HCT116 (cell line): ENCODE data around the gene KCMF1. TPM values are rescaled to one million over a fixed set of nuclear protein-coding genes. Genes with fewer than 3 reads are reported as not detected.

Experiments
- ATAC-seq: fragments of 200-7000 bp; cut with Tn5 transposase; 2 replicates; pipeline ENCODE4 v1.9.1; 2020; ENCODE audit warnings: mild to moderate bottlenecking, moderate library complexity
- BruUV-seq: library from RNA; stranded (reverse); fragments of 400-500 nt; replicated peaks from 2 replicates; lab custom pipeline; 2021; lab: Mats Ljungman, UMichigan
- CTCF ChIA-PET: fragments of 300-600 bp; sonication (Branson Sonifier 250); formaldehyde crosslinking; loops from one replicate; lab custom pipeline; 2021; ENCODE audit warnings: antibody characterized with exemption; lab: Charles Lee
- POLR2A ChIA-PET: fragments of 300-600, 350-600 bp; sonication (Branson Sonifier 250); formaldehyde crosslinking; loops from one replicate; lab custom pipeline; 2021; ENCODE audit warnings: antibody characterized with exemption; lab: Charles Lee
- RAD21 ChIA-PET, 2 experiments: fragments of 300-600 bp; sonication (Branson Sonifier 250); formaldehyde crosslinking; loops; one replicate each; lab custom pipeline; 2023; ENCODE audit warnings: low total read pairs in 2 of 2; ENCODE audit not compliant: uncharacterized antibody in 2 of 2, unreplicated experiment in 2 of 2, low non-redundant PET in 1 of 2; lab: Charles Lee
- DNase-seq: peaks from one replicate; pipeline ENCODE4 v3.0.0-alpha.2; 2010; ENCODE audit warnings: low read depth, low spot score
- H2AFZ ChIP-seq: fragments of 200-600 bp; shearing (Covaris generic), sonication (generic); 2 replicates; pipeline ENCODE4 v1.6.1; 2017; ENCODE audit warnings: low read depth, mixed run types, mixed read lengths, antibody characterized with exemption, low read length; ENCODE audit not compliant: poor library complexity, severe bottlenecking
- H3K27ac ChIP-seq: 2 replicates; pipeline ENCODE4 v1.5.1; 2012; ENCODE audit warnings: low read depth, low read length
- H3K27me3 ChIP-seq: fragments of 200-600 bp; sonication (generic); 2 replicates; pipeline ENCODE4 v1.6.1; 2016; ENCODE audit warnings: mixed run types, low read length, mixed read lengths; ENCODE audit not compliant: insufficient read depth
- H3K36me3 ChIP-seq, 2 experiments: fragments of 200-500 bp in 1 of 2; fragments of 200-600 bp in 1 of 2; sonication (Bioruptor generic) in 1 of 2; sonication (generic) in 1 of 2; 2 replicates each; pipeline versions ENCODE4 v1.5.1 to v1.6.1; 2014 to 2016; ENCODE audit warnings: low read length in 2 of 2, inconsistent platforms in 1 of 2, mixed read lengths in 1 of 2, mixed run types in 1 of 2; ENCODE audit not compliant: insufficient read depth in 2 of 2, control insufficient read depth in 1 of 2
- H3K4me1 ChIP-seq, 2 experiments: fragments of 200-600 bp in 1 of 2; sonication (generic) in 1 of 2; 2 replicates each; pipeline versions ENCODE4 v1.5.1 to v1.6.1; 2012 to 2017; ENCODE audit warnings: low read length in 2 of 2, inconsistent platforms in 1 of 2, mild to moderate bottlenecking in 1 of 2, mixed read lengths in 1 of 2, mixed run types in 1 of 2, moderate library complexity in 1 of 2; ENCODE audit not compliant: insufficient read depth in 2 of 2, control insufficient read depth in 1 of 2
- H3K4me2 ChIP-seq: fragments of 200-600 bp; sonication (generic); 2 replicates; pipeline ENCODE4 v1.6.1; 2017; ENCODE audit warnings: mixed run types, low read length, mixed read lengths
- H3K4me3 ChIP-seq, 2 experiments: fragments of 200-600 bp in 1 of 2; sonication (generic) in 1 of 2; replicated peaks in 1 of 2; 2 replicates each; pipeline ENCODE4 v1.5.1; 2011 to 2016; ENCODE audit warnings: low read length in 2 of 2, control low read depth in 1 of 2, low read depth in 1 of 2, mild to moderate bottlenecking in 1 of 2, mixed read lengths in 1 of 2, mixed run types in 1 of 2
- H3K79me2 ChIP-seq: fragments of 200-600 bp; sonication (generic); 2 replicates; pipeline ENCODE4 v1.6.1; 2017; ENCODE audit warnings: mild to moderate bottlenecking, mixed run types, low read length, moderate library complexity, mixed read lengths; ENCODE audit not compliant: insufficient read depth
- H3K9ac ChIP-seq: fragments of 200-600 bp; sonication (generic); 2 replicates; pipeline ENCODE4 v1.6.1; 2016; ENCODE audit warnings: low read length, mixed read lengths
- H3K9me2 ChIP-seq: fragments of 200-600 bp; sonication (generic), shearing (Covaris generic); 2 replicates; pipeline ENCODE4 v1.6.1; 2017; ENCODE audit warnings: mixed run types, mild to moderate bottlenecking, moderate library complexity; ENCODE audit not compliant: insufficient read depth
- H3K9me3 ChIP-seq, 2 experiments: fragments of 200-500 bp in 1 of 2; fragments of 200-600 bp in 1 of 2; sonication (Bioruptor generic) in 1 of 2; sonication (generic) in 1 of 2; 2 replicates each; pipeline ENCODE4 v1.6.1; 2014 to 2017; ENCODE audit warnings: low read length in 2 of 2, mixed read lengths in 2 of 2, inconsistent platforms in 1 of 2, low read depth in 1 of 2, mild to moderate bottlenecking in 1 of 2, mixed run types in 1 of 2, moderate library complexity in 1 of 2; ENCODE audit not compliant: control insufficient read depth in 1 of 2, insufficient read depth in 1 of 2
- H4K20me1 ChIP-seq: fragments of 200-600 bp; sonication (generic), shearing (Covaris generic); 2 replicates; pipeline ENCODE4 v1.6.1; 2017; ENCODE audit warnings: mixed run types, mild to moderate bottlenecking, moderate library complexity; ENCODE audit not compliant: insufficient read depth
- EGR1 ChIP-seq: IDR thresholded peaks from 2 replicates; pipeline ENCODE4 v1.6.1; 2012; ENCODE audit warnings: low read depth
- ELF1 ChIP-seq: IDR thresholded peaks from 2 replicates; pipeline ENCODE4 v1.6.1; 2012; ENCODE audit warnings: low read depth, borderline replicate concordance
- JUND ChIP-seq: IDR thresholded peaks from 2 replicates; pipeline ENCODE4 v1.6.1; 2012
- POLR2A ChIP-seq: IDR thresholded peaks from 2 replicates; pipeline ENCODE4 v1.7.0; 2011; ENCODE audit warnings: borderline replicate concordance; ENCODE audit not compliant: insufficient read depth, insufficient read length; ENCODE audit errors: extremely low read depth
- RAD21 ChIP-seq: IDR thresholded peaks from 2 replicates; pipeline ENCODE4 v1.6.1; 2012; ENCODE audit warnings: low read depth, mild to moderate bottlenecking
- SIN3A ChIP-seq: IDR thresholded peaks from 2 replicates; pipeline ENCODE4 v1.6.1; 2012; ENCODE audit warnings: low read depth
- SP1 ChIP-seq: IDR thresholded peaks from 2 replicates; pipeline ENCODE4 v1.6.1; 2012; ENCODE audit warnings: low read depth
- SRF ChIP-seq: IDR thresholded peaks from 2 replicates; pipeline ENCODE4 v1.6.1; 2012; ENCODE audit warnings: low read depth
- TCF7L2 ChIP-seq: IDR thresholded peaks from 2 replicates; pipeline ENCODE4 v1.7.0; 2011; ENCODE audit warnings: borderline replicate concordance, inconsistent platforms; ENCODE audit not compliant: insufficient read depth, insufficient read length; ENCODE audit errors: extremely low read depth
- YY1 ChIP-seq: IDR thresholded peaks from 2 replicates; pipeline ENCODE4 v1.6.1; 2011; ENCODE audit warnings: low read length, low read depth, moderate library complexity, mild to moderate bottlenecking; ENCODE audit not compliant: insufficient replicate concordance; ENCODE audit errors: extremely low read depth
- ZFX ChIP-seq: fragments of 450-650 bp; IDR thresholded peaks from 2 replicates; pipeline ENCODE4 v1.6.1; 2017
- ZNF274 ChIP-seq: fragments of 200-500 bp; sonication (Bioruptor generic); IDR thresholded peaks from 2 replicates; pipeline ENCODE4 v1.6.1; 2014; ENCODE audit warnings: mild to moderate bottlenecking, low read depth, low read length, inconsistent platforms
- intact Hi-C: fragments of 100-400 bp; cut with micrococcal nuclease; formaldehyde crosslinking; loops from 2 replicates; pipeline ENCODE4 v1.10.0; 2022
- total RNA-seq: library from RNA; stranded (reverse); gene quantifications from one replicate; pipeline ENCODE4 v1.2.1, GENCODE V29; 2021; ENCODE audit not compliant: unreplicated experiment
- TF ChIP-seq, protein P1 (sequence below): IDR thresholded peaks from 2 replicates; pipeline ENCODE4 v1.6.1; 2011; ENCODE audit warnings: mild to moderate bottlenecking, low read length, moderate library complexity; ENCODE audit not compliant: insufficient replicate concordance; ENCODE audit errors: extremely low read depth
- TF ChIP-seq, protein P2 (sequence below): IDR thresholded peaks from 2 replicates; pipeline ENCODE4 v1.6.1; 2012

KCMF1 gene
- total RNA-seq, 1 experiment from 2014 or later, result 119 TPM

DNA sequence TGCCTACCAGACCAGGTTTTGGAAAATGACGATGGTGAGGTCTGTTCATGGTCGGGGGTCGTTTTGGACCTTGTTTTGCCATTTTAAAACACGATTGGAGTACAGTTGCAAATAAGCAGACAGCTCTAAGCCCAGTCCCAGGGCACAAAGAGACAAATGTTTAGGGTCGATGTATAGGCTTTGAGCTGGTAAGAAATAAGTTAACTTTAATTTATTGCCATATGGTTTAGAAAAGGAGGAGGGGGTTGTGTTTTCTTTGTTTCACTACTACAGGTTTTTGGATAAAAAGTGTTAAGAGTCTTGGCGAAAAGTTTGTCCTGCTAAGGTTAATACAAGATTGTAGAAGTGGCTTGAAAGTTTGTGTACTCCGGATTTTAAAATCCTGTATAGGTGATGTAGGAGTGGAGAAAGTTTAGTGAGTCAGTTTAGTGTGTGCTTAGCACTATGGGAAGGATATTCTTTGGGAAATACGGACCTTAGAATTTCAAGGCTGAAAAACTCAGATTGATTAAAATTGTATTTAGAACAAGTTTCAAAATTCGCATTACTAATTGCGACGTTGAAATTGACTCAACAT is 1.3 kb downstream of the KCMF1 start:
- peaks cover 14% of the 10 kb centered on the region; the same call in 1 of the 2 replicates for H4K20me1 ChIP-seq
- no TSS peak for BruUV-seq
- H3K9ac ChIP-seq, result peak overlapping the region; percentile 98
- TF ChIP-seq POLR2A (no peak), ZFX (peak; percentile 59; the same call in 1 of the 2 replicates)
- no peaks in the 10 kb centered on the region for H3K9me3 ChIP-seq
- ChIA-PET CTCF (interaction anchor here (1.1 kb wide), 1 partner anchor 46 kb away, joined by 3 read pairs; no protein-coding TSS in a partner anchor), POLR2A (interaction anchor here (0.9 kb wide), 1 partner anchor 47 kb away, joined by 3 read pairs; no protein-coding TSS in a partner anchor), RAD21 (no interaction called here)
- peaks cover 87% of the 10 kb centered on the region for H3K79me2 ChIP-seq
- H3K4me3 ChIP-seq, result peak overlapping the region; percentile 68 to 90
- H3K27me3 ChIP-seq, result no peaks in the 10 kb centered on the region
- ATAC-seq, result no peak
- H3K4me2 ChIP-seq, result peak overlapping the region; percentile 73
- intact Hi-C loops, result loop anchor here (5.0 kb wide), 1 partner anchor 40 kb away; no protein-coding TSS in a partner anchor
- H2AFZ ChIP-seq, result no peak overlapping the region
- H3K9me2 ChIP-seq, result no peaks in the 10 kb centered on the region
- DNase-seq, result no peak
- H3K4me1 ChIP-seq, result peaks cover 22 to 65% of the 10 kb centered on the region in 2 experiments
- no peaks in the 10 kb centered on the region for H3K36me3 ChIP-seq
- peak overlapping the region; percentile 91 for H3K27ac ChIP-seq

DNA sequence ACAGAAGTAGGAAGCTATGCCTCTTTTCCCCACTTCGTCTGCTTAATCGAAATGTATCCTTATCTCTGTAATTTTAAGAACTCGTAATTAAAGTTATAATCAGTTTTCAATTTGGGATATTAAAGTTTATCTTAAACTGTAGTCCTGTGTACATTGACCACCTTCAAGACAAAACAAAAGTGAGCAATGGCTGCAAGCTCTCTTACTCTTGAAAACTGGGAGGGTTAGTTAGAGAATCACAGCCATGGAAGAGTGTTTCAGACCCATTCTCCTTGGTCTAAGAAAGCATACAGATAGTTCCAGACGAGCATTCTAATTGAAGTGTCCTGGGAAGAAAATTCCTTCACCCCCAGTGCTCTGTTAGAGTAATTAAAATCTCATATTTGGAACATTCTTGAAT is 2.0 kb downstream of the KCMF1 start:
- Histone ChIP-seq H3K9me3 (no peaks in the 10 kb centered on the region), H3K79me2 (peaks cover 90% of the 10 kb centered on the region), H3K27me3 (no peaks in the 10 kb centered on the region), H3K9ac (peak overlapping the region; percentile 98), H3K4me1 (peaks cover 22 to 70% of the 10 kb centered on the region in 2 experiments), H3K4me3 (peak overlapping the region; percentile 68 to 90), H3K27ac (peak overlapping the region; percentile 91; the same call in 1 of the 2 replicates), H4K20me1 (peaks cover 16% of the 10 kb centered on the region; the same call in 1 of the 2 replicates), H3K36me3 (peaks cover 0 to 5% of the 10 kb centered on the region in 2 experiments; a peak in 1 of 4 replicates), H2AFZ (no peak overlapping the region), H3K9me2 (no peaks in the 10 kb centered on the region), H3K4me2 (peak overlapping the region; percentile 73)
- CTCF ChIA-PET, result interaction anchor here (1.1 kb wide), 1 partner anchor 47 kb away, joined by 3 read pairs; no protein-coding TSS in a partner anchor
- RAD21 ChIA-PET, result no interaction called here
- intact Hi-C loops, result loop anchor here (5.0 kb wide), 1 partner anchor 39 kb away; no protein-coding TSS in a partner anchor
- TF ChIP-seq TCF7L2 (no peak), YY1 (no peak), JUND (no peak), SRF (no peak), EGR1 (no peak), SP1 (no peak), RAD21 (no peak), ZNF274 (no peak), SIN3A (no peak), ELF1 (no peak)
- TF ChIP-seq, protein P1, sequence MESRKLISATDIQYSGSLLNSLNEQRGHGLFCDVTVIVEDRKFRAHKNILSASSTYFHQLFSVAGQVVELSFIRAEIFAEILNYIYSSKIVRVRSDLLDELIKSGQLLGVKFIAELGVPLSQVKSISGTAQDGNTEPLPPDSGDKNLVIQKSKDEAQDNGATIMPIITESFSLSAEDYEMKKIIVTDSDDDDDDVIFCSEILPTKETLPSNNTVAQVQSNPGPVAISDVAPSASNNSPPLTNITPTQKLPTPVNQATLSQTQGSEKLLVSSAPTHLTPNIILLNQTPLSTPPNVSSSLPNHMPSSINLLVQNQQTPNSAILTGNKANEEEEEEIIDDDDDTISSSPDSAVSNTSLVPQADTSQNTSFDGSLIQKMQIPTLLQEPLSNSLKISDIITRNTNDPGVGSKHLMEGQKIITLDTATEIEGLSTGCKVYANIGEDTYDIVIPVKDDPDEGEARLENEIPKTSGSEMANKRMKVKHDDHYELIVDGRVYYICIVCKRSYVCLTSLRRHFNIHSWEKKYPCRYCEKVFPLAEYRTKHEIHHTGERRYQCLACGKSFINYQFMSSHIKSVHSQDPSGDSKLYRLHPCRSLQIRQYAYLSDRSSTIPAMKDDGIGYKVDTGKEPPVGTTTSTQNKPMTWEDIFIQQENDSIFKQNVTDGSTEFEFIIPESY, result no peak
- TF ChIP-seq, protein P2, sequence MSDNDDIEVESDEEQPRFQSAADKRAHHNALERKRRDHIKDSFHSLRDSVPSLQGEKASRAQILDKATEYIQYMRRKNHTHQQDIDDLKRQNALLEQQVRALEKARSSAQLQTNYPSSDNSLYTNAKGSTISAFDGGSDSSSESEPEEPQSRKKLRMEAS, result no peak
- BruUV-seq, result no TSS peak
- POLR2A ChIA-PET, result interaction anchor here (0.9 kb wide), 1 partner anchor 47 kb away, joined by 3 read pairs; no protein-coding TSS in a partner anchor
- ATAC-seq (no peak), DNase-seq (no peak)
